Lower leg skin (tissue), 3 donors: Measurements from ENCODE around the gene DUSP22.

Source experiments
- CTCF ChIP-seq, 3 donors: fragments of 450-650 bp; IDR thresholded peaks; one replicate each; pipeline ENCODE4 v1.5.1; 2016; ENCODE audit warnings: antibody characterized with exemption in 3 of 3, mild to moderate bottlenecking in 3 of 3, moderate library complexity in 2 of 3
- POLR2A ChIP-seq, 2 donors: fragments of 450-650 bp; IDR thresholded peaks; one replicate each; pipeline ENCODE4 v1.6.1; 2016 to 2017; ENCODE audit warnings: antibody characterized with exemption in 2 of 2, mild to moderate bottlenecking in 1 of 2, moderate library complexity in 1 of 2

DNA sequence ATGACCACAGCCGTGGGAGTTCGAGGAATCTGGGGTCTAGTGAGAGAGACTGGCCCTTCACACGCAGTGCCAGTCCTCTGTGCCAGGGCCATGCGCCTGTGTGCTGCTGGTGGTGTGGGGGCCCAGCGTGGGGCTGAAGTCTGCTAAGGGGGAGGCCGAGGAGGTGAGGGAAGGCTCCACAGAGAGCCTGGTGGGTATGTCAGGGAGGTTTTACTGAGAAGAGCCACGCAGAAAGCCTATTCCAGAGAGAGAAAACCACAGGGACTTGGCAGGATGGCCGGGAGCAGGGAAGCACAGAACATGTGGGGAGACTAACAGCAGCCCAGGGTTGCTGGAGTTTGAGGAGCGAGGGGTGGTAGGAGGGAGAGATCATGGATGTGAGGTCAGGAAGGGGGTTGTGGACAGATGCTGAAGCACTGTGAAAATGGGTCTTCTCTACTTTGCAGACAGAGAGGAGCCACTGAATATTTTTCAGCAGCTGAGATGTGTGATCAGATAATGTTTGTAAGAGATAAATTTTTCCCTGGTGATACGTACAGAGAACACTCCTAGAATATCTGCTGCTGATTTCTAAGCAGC lies 35.3 kb downstream of the DUSP22 start:
- TF ChIP-seq CTCF (IDR thresholded peaks at IDR 0.05) (no peak), POLR2A (IDR thresholded peaks at IDR 0.05) (no peak)
